Liver (tissue), 3 donors: ENCODE results near the gene SMIM35.

Experiments
- EGR1 ChIP-seq, 2 donors: IDR thresholded peaks; 2 replicates each; pipeline ENCODE4 v1.6.1; 2016 to 2018; ENCODE audit warnings: antibody characterized with exemption in 2 of 2, low read depth in 2 of 2
- GABPA ChIP-seq, 2 donors: IDR thresholded peaks in 1 of 2; conservative IDR thresholded peaks in 1 of 2; 2 replicates each; pipeline ENCODE4 v1.6.1; 2016; ENCODE audit warnings: antibody characterized with exemption in 2 of 2, mild to moderate bottlenecking in 1 of 2, moderate library complexity in 1 of 2
- HNF4A ChIP-seq, 2 donors: conservative IDR thresholded peaks; 2 replicates each; pipeline ENCODE4 v1.6.1; 2016; ENCODE audit warnings: antibody characterized with exemption in 2 of 2, mild to moderate bottlenecking in 2 of 2
- NR2F2 ChIP-seq: IDR thresholded peaks from 2 replicates; pipeline ENCODE4 v1.6.1; 2016; ENCODE audit warnings: antibody characterized with exemption
- RAD21 ChIP-seq, 2 donors: IDR thresholded peaks; 2 replicates each; pipeline ENCODE4 v1.6.1; 2016; ENCODE audit warnings: antibody characterized with exemption in 2 of 2, mild to moderate bottlenecking in 2 of 2
- REST ChIP-seq: IDR thresholded peaks from 2 replicates; pipeline ENCODE4 v1.6.1; 2016; ENCODE audit warnings: antibody characterized with exemption, mild to moderate bottlenecking
- SP1 ChIP-seq: IDR thresholded peaks from 2 replicates; pipeline ENCODE4 v1.6.1; 2018; ENCODE audit warnings: antibody characterized with exemption, mild to moderate bottlenecking
- TAF1 ChIP-seq: conservative IDR thresholded peaks from 2 replicates; pipeline ENCODE4 v1.6.1; 2016; ENCODE audit warnings: antibody characterized with exemption, mild to moderate bottlenecking
- YY1 ChIP-seq: IDR thresholded peaks from 2 replicates; pipeline ENCODE4 v1.6.1; 2016; ENCODE audit warnings: antibody characterized with exemption, mild to moderate bottlenecking
- TF ChIP-seq, protein P1 (sequence below): fragments of 150-350 bp; IDR thresholded peaks from 2 replicates; pipeline ENCODE4 v1.5.1; 2017; ENCODE audit warnings: improper control_type of control experiment, low read depth, low read length; ENCODE audit not compliant: missing input control
- TF ChIP-seq, protein P2 (sequence below): IDR thresholded peaks from 2 replicates; pipeline ENCODE4 v1.6.1; 2016; ENCODE audit warnings: antibody characterized with exemption
- TF ChIP-seq, protein P3 (sequence below): IDR thresholded peaks from 2 replicates; pipeline ENCODE4 v1.6.1; 2016; ENCODE audit warnings: antibody characterized with exemption
- donor health status: healthy.
- donor health status: healthy.

GRCh38 chr11:118014022-118014421 is 72.7 kb downstream of the SMIM35 start:
- TF ChIP-seq, protein P1, sequence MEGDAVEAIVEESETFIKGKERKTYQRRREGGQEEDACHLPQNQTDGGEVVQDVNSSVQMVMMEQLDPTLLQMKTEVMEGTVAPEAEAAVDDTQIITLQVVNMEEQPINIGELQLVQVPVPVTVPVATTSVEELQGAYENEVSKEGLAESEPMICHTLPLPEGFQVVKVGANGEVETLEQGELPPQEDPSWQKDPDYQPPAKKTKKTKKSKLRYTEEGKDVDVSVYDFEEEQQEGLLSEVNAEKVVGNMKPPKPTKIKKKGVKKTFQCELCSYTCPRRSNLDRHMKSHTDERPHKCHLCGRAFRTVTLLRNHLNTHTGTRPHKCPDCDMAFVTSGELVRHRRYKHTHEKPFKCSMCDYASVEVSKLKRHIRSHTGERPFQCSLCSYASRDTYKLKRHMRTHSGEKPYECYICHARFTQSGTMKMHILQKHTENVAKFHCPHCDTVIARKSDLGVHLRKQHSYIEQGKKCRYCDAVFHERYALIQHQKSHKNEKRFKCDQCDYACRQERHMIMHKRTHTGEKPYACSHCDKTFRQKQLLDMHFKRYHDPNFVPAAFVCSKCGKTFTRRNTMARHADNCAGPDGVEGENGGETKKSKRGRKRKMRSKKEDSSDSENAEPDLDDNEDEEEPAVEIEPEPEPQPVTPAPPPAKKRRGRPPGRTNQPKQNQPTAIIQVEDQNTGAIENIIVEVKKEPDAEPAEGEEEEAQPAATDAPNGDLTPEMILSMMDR, result no peak
- TF ChIP-seq SP1, result no peak
- no peak for TF ChIP-seq RAD21 (IDR thresholded peaks at IDR 0.05)
- TF ChIP-seq, protein P2, sequence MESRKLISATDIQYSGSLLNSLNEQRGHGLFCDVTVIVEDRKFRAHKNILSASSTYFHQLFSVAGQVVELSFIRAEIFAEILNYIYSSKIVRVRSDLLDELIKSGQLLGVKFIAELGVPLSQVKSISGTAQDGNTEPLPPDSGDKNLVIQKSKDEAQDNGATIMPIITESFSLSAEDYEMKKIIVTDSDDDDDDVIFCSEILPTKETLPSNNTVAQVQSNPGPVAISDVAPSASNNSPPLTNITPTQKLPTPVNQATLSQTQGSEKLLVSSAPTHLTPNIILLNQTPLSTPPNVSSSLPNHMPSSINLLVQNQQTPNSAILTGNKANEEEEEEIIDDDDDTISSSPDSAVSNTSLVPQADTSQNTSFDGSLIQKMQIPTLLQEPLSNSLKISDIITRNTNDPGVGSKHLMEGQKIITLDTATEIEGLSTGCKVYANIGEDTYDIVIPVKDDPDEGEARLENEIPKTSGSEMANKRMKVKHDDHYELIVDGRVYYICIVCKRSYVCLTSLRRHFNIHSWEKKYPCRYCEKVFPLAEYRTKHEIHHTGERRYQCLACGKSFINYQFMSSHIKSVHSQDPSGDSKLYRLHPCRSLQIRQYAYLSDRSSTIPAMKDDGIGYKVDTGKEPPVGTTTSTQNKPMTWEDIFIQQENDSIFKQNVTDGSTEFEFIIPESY, result no peak
- no peak for TF ChIP-seq TAF1
- no peak for TF ChIP-seq REST
- no peak for TF ChIP-seq EGR1 (IDR thresholded peaks at IDR 0.05; ENCODE audit: low read depth in 2 of 2)
- no peak for TF ChIP-seq YY1
- TF ChIP-seq, protein P3, sequence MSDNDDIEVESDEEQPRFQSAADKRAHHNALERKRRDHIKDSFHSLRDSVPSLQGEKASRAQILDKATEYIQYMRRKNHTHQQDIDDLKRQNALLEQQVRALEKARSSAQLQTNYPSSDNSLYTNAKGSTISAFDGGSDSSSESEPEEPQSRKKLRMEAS, result no peak
- TF ChIP-seq NR2F2, result no peak
- no peak for TF ChIP-seq GABPA (IDR thresholded peaks at IDR 0.05 in 1 of 2, conservative IDR thresholded peaks at IDR 0.05 in 1 of 2)
- TF ChIP-seq HNF4A (conservative IDR thresholded peaks at IDR 0.05), result no peak
